Measurements from ENCODE around the gene HSDL2.
"Not testable (repeated sequence)": the region's sequence is repeated elsewhere in the genome, so short reads cannot be mapped to it uniquely, and the experiment has no call there.

HSDL2 gene

DNA sequence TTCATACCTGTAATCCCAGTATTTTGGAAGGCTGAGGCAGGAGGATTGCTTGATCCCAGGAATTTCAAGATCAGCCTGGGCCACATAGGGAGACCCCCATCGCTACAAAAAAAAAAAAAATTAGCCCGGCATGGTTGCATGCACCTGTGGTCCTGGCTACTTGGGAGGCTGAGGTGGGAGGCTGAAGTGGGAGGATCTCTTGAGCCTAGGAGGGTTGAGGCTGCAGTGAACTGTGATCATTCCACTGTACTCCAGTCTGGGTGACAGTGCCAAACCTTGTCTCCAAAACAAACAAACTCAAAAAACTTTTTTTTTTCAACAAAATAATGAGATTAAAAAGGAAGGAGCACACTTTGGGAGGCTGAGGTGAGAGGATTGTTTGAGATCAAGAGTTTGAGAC, 120.9 kb downstream of the HSDL2 start:
- no peak for DNase-seq (ENCODE audit: low spot score)

DNA sequence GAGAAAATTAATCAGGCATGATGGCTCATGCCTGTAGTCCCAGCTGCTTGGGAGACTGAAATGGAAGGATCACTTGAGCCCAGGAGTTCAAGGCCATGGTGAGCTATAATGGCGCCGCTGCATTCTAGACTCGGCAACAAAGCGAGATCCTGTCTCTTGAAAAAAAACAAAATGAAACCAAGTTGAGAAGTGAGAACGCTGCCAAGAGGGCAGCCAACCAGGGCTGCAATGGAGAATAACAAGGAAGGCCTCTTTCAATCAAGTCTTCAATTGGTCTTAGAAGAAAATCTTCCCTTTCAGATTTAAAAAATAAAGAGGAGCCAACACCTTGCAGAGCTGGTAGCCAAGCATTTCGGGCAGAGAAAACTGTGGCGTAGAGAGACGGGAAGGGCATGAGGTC, 121.4 kb downstream of the HSDL2 start:
- no peak for DNase-seq (ENCODE audit: low spot score)

GRCh38 chr9:112502175-112502946, 122.5 kb downstream of the HSDL2 start:
- no peak for DNase-seq (ENCODE audit: low spot score)

DNA sequence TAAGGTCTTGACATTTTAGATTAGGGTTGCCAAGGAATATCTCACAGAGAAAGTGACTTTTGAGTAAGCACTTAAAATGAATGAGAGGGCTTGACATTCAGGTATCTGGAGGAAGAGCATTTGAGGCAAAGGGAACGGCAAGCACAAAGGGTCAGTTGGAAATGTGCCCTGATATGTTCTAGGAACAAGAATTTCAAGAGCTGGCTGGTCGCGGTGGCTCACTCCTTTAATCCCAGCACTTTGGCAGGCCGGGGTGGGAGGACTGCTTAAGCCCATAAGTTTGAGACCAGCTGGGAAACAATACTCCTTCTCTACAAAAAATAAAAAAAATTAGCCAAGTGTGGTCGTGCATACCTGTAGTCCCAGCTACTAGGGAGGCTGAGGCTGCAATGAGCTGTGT, 123.3 kb downstream of the HSDL2 start:
- DNase-seq (ENCODE audit: low spot score), result no peak

- DNase-seq (ENCODE audit: low spot score), result no peak
These were observed 125.2 kb downstream of the HSDL2 start for GRCh38 chr9:112505086-112505485.

DNA sequence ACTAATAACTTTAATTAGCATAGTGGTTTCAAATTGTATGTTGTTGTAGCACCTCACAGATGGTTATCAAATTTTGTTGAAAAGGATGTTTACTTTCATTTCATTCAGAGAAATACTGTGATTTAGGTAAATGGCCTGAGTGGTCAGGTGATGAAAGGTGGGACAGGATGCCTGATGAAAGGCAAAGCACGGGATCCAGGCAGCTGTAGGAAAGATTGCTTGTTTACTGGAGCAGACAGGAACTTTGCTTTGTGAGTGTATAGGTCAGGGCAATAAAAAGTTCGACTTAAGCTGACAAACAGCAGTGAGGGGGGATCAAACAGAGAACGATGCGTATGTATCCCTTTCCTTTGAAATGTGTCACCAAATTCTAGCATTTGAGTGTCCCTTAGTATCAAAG, 125.7 kb downstream of the HSDL2 start:
- DNase-seq (ENCODE audit: low spot score), result no peak

DNA sequence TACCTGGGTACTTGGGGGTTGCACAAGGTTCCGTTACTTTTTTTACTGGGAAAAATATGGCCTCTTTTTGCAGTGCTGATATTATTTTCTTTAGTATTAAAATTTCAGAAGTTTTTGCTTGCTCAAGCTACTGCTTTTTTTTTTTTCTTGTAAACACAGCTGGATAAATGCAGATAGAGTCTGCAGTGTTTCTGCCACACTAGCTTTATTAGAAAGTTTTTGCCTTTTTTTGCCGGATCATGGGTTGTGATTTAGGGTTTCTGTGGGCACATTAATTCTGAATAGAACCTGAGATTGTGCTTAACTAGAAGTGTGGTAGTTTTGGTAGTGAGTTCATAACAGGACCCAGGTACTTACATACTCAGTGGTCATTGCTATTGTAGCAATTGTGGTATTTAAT, 126.7 kb downstream of the HSDL2 start:
- DNase-seq (ENCODE audit: low spot score), result no peak

DNA sequence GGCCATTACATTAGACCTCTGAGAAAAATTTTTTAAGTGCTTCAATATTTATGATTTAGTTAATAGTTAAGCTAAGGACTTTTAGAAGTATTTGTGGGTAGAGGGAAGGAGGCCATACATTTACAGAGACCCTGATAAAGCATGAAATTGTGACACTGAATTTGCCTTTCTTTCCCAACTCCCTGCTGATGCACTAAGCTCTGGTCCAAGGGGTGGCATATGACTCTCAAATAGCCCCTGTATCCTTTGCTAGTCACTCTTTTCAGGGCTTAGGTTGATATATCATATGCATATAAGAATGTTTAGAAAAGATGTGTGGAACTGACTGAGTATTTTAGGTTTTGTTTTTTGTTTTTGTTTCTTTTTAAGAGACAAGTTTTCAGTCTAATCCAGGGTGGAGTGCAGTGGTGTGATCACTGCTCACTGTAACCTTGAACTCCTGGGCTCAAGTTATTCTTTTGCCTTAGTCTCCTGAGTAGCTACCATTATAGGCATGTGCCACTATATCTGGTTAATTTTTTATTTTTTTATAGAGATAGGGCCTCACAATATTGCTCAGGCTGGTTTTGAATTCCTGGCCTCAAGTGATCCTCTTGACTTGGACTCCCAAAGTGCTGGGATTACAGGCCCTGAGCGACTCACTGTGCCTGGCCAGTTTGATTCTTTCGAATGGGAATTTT, 127.2 kb downstream of the HSDL2 start:
- no peak for DNase-seq (ENCODE audit: low spot score)

DNA sequence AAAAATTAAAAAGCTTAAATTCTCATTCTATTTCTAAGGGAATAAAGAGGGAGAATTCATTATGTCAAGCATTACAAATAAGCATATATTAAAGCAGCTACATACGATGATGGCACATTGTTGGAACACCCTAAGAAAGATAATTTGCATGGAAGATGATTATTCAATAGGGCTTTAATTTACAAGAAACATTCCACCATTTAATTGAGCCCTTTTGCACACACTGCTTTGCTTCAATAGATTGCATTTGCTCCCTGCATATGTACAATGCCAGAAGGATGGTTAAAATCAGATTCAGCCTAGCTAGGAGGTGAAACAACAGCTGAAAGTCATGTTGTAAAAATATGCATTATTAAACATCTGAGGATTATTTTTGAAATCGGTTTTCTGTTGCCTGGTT, 128.5 kb downstream of the HSDL2 start:
- no peak for DNase-seq (ENCODE audit: low spot score)

DNA sequence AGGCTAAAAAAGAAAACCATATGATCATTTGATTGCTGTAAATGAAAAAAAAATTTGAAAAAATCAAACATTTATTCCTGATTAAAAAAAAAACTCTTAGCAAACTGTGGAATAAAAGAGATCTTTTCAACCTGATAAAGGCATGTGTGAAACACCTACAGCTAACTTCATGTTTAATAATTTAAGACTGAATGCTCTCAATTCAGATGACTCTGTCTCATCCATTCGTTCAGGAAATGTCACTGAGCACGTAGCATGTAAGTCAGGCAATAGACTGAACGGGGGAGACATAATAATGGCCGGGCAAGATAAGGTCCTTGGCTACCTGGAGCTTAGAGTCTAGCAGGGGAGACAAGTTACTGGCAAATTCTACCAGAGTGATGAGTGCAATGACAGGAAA, 132.5 kb downstream of the HSDL2 start:
- not testable (repeated sequence) for DNase-seq (ENCODE audit: low spot score)

DNA sequence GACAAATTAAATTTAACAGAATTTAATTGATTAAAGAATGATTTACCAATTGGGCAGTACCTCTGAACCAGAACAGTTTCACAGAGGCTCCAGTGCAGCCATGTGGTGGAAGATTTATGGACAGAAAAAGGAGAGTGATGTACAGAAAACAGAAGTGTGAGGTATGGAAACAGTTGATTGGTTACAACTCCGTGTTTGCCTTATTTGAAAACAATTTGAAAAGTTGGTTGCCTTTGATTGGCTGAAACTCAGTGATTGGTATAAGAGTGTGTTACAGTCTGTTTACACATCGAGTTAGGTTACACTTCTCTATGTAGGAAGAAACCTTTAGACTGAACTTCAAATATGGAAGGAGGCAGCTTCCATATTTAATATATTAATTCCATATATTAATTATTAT, 136.9 kb downstream of the HSDL2 start:
- DNase-seq (ENCODE audit: low spot score), result no peak

DNA sequence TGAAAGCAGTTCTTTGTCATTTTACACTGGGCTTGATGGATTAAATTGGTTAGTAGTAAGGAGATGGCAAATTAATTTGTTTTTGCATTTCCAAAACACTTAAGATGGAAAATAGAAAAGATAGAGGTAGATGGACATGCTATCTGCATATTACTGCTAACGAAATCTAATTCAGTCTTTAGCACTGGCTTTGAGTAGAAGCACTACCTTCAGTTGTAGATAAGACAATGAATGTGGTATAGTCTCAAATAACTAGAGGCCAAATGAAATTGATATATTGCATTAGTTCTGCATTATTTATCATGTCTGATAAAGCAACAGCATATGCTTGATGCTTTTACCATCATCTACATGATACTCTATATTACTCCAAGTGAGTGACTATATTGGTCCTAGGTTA, 140.2 kb downstream of the HSDL2 start:
- DNase-seq (ENCODE audit: low spot score), result no peak

DNA sequence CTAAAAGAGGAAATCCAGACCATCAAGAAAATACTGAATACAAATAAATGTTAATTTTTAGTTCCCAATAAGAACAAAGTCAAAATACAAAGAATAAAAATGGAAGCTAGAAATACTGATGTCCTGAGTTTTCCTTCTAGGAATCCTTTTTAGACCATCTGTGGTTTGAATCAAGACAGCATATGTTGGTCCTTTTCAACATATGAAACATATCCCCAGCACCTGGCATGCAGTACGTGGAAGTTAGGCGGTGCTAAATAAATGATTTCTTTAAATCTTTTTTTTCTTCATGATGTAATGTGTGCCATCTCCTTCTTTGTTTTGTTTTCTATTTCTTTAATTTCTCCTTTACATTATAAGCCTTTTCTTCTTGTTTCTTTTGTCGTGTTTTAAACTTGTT, 140.7 kb downstream of the HSDL2 start:
- DNase-seq (ENCODE audit: low spot score), result no peak
